PC-9 (cell line): ENCODE measurements around the gene AP2A1.

Experiments
- EZH2 ChIP-seq: fragments of 200-600 bp; sonication (generic); IDR thresholded peaks from 2 replicates; pipeline ENCODE4 v1.8.0; 2017; ENCODE audit warnings: antibody characterized with exemption, low read depth
- TF ChIP-seq, protein P1 (sequence below): fragments of 200-600 bp; sonication (generic); conservative IDR thresholded peaks from 2 replicates; pipeline ENCODE4 v1.6.1; 2017; ENCODE audit warnings: mixed run types, antibody characterized with exemption, mild to moderate bottlenecking, moderate library complexity

DNA sequence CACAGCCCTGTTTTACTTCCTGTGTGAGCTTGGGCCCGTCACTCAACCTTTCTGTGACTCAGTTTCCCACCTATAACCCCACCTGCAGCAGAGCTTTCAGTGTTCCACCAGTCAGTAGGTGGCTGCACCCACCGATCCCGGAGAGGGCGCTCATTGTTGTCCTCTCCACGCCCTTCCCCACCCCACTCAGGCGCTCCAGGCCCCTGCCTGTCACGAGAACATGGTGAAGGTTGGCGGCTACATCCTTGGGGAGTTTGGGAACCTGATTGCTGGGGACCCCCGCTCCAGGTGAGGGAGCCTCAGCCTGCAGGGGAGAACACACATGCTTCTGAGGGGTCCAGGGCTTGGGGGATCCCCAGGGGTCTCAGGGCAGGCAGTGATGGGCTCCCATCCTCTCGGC lies 34.0 kb downstream of the AP2A1 start:
- TF ChIP-seq, protein P1, sequence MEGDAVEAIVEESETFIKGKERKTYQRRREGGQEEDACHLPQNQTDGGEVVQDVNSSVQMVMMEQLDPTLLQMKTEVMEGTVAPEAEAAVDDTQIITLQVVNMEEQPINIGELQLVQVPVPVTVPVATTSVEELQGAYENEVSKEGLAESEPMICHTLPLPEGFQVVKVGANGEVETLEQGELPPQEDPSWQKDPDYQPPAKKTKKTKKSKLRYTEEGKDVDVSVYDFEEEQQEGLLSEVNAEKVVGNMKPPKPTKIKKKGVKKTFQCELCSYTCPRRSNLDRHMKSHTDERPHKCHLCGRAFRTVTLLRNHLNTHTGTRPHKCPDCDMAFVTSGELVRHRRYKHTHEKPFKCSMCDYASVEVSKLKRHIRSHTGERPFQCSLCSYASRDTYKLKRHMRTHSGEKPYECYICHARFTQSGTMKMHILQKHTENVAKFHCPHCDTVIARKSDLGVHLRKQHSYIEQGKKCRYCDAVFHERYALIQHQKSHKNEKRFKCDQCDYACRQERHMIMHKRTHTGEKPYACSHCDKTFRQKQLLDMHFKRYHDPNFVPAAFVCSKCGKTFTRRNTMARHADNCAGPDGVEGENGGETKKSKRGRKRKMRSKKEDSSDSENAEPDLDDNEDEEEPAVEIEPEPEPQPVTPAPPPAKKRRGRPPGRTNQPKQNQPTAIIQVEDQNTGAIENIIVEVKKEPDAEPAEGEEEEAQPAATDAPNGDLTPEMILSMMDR = no peak
- no peak for TF ChIP-seq EZH2
